Fibroblast of skin of right quadriceps (primary cell): ENCODE results near the gene GULP1.
"Not testable (repeated sequence)": the region's sequence is repeated elsewhere in the genome, so short reads cannot be mapped to it uniquely, and the experiment has no call there.

Experiments
- DNase-seq: peaks from one replicate; pipeline ENCODE4 v3.0.0-alpha.2; 2013

GULP1 gene

DNA sequence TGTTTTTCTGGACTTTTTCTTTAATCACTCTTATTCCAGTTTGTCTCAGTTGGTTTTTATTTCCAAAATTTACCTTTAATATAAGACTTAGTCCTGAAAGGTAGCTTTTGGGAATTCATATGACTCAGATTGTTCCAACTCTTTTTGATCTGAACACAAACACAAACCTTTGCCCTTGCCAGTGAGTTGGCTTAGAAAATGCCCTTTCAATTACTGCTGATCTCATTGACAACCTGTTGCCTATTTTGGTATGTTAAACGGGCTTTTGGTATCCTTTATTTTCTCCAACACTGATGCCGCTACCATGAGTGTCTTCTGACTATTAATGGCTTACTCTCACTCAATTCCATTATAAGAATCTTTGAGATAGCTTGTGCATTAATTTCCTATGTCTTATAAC, 143.4 kb downstream of the GULP1 start:
- DNase-seq = no peak

DNA sequence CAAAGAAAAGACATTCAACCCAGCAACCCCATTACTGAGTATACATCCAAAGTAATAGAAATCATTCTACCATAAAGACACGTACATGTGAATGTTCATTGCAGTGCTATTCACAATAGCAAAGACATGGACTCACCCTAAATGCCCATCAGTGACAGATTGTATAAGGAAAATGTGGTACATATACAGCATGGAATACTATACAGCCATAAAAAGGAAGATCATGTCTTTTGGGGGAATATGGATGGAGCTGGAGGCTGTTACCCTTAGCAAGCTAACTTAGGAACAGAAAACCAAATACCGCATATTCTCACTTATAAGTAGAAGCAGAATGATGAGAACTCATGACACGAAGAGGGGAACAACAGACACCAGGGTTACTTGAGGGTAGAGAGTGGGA, 145.9 kb downstream of the GULP1 start:
- no peak for DNase-seq

DNA sequence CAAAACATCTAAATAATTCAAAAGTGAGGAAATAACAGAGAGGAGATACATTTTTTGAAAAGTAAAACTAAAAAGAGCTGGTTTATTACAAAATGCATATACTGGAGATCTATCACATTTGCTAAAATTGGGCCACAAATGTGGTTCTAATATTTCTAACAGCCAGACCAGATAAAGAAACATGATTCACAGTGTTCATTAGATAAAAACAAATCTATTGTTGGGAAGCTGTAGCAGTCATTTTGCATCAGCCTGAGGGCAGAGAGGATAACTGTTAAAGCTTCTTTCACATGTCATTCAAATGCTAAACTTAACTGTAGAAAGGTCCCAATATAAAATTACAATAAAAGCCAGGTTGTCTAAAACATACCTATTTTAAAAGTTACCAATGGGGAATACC, 148.3 kb downstream of the GULP1 start:
- DNase-seq = no peak

DNA sequence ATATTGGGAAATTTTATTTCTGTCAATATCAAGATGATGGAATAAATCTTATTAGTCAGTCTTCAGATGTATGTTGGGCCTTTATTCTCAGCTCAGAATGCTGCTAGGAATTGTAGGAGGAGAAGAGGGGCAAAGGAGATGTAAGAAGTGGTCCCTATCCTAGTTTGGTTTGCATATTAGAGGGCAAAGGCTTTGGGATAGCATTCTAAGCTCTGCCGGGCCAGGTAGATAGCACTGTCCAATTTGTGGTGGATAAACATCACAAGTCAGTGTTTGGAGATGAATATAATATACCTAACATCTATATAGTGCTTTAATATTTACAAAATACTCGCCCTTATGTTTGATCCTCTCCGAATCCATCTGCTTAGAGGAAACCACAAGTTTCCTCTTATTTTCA, 149.2 kb downstream of the GULP1 start:
- DNase-seq = no peak

DNA sequence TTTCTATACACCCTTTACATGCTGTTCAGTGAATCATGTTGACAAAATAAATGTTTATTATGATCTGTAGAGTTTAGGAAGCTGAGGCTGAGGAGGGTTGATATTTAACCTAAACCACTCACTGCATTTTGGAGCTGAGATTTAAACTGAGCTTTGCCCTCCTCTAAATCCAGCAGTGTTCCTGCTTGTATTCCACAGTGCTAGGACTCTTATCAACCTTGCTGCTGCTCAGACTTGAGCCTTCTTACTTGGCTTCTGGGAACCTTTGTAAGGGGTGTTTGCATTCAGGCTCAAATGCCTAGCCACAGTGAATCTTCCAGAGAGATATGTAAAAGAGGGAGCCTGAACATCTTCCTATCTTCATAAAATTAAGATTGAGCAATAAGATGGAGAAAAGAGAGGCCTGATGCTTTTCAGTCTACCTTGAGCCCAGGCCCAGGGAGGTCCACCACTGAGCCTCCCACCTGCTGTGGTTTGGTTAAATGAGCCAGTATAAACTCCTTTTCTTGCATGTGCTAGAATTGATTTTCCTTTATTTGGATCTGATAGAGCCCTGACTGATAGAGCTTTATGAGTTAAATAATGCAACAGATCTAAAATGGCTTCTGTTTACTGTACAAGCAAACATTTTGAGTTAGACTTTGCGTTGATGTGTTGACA, 149.7 kb downstream of the GULP1 start:
- DNase-seq = no peak

DNA sequence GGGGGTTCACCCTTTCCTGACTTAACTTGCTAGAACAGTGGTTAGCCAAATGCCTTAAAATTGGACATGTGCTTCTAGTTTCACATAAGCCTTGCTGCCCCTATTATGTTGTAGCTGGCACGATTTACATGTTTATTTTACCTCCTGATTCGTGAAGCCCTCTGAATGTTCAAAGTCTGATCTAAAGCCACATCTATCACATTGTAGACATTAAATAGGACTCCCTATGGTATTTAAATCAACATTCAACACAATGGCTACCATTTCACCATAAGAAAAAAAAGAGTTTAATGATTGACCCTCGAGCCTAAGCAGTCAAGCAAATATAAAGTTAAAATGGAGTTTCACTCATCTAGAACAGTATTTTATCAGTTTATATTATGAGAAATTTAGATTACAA, 151.5 kb downstream of the GULP1 start:
- DNase-seq = no peak

DNA sequence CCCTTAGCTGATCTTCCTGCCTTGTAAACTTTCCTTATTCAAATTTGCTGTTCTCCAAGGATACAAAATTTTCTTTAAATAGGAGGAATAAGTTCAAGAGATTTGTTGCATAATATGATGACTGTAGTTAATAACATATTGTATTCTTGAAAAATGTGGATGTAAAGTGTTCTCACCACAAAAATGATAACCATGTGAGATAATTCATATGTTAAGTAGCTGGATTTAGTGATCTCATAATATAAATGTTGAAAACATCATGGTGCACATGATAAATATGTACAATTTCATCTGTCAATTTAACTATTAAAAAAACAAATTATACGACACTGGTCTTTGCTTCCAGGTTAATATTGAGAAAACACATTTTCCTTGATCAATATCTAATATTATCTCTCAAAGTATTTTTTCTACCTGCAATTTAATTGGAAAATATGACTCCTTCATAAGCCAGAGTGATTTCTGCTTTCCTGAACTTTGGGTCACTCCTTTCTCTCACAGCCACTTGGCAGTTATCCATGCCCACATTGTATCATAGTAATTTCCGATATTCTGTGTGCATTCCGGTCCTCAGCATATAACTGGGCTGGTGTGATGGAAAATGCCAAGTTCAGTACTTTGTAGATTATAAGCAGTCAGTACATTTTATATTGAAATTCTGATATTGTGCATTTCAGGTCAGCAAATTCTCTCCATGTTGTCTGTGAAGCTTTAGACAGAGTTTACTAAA, 152.6 kb downstream of the GULP1 start:
- peak; percentile 21 for DNase-seq

DNA sequence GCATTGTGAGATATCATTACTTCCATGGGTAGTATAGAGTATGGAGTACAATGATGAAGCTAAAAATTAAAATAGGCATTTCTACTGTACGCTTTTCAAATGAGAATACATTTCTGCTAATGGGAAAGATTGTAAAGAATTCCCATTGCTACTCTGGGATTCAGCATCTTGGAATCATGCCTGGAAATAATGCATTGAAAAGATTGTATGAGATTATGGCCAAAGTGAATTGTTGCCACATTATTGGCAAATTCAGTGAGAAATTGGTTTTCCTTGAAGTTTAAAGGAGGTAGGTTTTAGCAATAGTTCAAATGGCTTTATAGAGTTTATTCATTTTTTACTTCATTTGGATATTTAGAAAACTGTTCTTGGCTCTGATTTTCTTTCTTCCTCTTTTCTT, 157.9 kb downstream of the GULP1 start:
- DNase-seq = peak; percentile 55

DNA sequence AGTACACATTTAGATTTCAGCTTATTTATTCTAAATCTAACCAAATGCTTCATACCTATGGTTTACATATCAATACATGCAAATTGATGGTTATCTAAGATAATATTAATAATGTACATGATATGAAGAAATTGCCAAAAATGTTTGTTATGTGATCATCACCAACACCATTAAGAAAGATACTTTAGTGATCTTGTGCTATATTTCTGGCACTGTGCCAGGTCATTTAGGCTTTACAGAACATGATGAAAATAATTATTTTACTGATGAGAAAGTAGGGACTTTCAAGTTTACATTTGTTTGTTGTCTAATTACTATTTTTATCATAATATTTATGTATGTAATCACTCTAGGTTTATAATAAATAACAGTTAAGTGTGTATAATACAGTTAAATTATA, 158.3 kb downstream of the GULP1 start:
- no peak for DNase-seq

DNA sequence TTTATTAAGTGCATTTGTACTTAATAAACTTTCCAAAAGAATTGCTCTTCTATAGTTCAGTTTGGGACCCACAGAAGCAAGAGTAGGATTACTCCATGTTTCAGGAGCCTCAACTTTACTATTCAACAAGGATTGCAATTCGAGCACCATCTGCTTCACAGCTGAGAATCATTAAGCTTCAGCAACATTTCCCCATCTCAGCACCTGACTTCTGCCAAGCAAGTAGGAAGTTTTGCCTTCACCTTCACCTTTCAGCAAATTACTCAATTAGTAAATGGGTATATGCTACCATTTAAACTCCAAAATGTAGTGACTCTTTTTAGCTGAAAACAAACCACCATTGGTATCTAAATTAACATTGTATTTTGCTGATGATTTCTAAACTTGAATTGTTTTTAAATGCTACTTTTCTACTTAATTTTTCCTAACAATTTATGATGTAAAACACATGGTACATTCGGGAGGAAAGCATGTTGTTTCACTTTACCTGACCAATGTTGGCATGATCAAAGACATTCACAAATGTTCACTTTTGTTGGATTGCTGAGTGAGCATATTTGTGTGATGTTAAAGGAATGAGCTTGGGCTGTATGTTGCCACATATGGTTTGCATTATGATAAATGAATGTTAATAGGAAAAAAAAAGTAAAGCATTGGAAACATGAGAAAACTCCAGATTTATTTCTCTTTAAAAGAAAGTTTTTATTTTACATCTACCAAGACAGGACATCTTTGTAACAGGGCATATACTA, 159.2 kb downstream of the GULP1 start:
- DNase-seq = peak; percentile 72

DNA sequence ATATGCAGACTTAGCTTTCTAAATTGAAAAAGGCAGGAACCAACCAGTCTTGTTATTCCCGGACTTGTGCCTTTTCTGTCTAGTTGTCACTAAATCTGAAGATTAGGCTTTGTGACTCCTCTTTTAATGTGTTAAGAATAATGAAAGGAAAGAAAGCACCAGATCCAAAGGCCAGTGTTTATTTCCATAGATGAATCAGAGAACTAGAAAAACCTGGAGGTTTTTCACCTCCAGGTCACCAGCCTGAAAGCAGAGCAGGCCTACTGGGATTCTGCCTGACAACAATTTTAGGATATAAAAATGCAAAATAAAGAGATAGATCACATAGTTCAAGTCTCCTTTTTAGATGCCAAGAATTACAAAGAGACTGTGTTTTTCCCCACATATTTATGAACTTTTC, 160.4 kb downstream of the GULP1 start:
- DNase-seq = no peak

DNA sequence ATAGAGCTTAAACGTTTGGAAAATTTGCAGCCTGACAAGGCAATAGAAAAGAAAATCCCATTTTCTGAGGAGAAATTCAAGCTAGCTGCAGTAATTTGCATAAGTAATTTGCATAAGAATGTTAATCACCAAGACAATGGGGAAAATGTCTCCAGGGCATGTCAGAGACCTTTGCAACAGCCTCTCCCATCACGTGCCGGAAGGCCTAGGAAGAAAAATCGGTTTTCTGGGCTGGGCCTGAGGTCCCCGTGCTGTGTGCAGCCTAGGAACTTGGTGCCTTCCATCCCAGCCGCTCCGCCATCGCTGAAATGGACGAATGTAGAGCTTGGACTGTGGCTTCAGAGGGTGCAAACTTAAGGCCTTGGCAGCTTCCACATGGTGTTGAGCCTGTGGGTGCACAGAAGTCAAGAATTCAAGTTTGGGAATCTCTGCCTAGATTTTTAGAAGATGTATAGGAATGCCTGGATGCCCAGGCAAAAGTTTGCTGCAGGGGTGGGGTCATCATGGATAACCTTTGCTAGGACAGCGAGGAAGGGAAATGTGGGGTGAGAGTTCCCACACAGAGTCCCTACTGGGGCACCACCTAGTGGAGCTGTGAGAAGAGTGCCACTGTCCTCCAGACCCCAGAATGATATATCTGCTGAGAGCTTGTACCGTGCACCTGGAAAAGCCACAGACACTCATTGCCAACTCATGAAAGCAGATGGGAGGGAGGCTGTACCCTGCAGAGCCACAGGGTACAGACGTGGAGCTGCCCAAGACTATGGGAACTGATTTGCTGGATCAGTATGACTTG, 164.6 kb downstream of the GULP1 start:
- DNase-seq = no peak

DNA sequence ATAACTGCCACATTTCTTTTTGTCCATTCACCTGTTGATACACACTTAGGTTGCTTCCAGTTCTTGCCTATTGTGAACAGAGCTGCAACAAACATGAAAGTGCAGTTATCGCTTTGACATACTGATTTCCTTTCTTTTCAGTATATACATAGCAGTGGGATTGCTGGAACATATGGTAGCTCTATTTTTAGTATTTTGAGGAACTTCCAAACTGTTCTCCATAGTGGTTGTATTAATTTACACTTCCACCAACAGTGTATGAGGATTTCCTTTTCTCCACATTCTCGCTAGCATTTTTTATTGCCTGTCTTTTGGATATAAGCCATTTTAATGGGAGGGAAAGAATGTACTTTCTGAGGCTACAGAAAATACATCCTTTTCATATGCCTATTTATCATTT, 167.4 kb downstream of the GULP1 start:
- DNase-seq = peak; percentile 32

DNA sequence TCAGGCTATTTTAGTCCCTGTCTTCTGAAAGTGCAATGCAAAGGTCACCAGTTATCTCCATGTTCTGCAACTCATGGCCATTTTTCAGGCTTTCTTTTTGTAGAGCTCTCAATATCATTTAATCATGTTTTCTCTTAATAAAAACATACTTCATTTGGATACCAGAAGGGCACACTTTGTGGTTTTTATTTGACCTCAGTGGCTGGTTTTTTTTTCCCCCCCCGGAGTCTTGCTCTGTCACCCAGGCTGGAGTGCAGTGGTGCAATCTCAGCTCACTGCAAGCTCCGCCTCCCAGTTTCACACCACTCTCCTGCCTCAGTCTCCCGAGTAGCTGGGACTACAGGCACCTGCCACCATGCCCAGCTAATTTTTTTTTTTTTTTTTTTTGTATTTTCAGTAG, 174.4 kb downstream of the GULP1 start:
- DNase-seq = not testable (repeated sequence)

DNA sequence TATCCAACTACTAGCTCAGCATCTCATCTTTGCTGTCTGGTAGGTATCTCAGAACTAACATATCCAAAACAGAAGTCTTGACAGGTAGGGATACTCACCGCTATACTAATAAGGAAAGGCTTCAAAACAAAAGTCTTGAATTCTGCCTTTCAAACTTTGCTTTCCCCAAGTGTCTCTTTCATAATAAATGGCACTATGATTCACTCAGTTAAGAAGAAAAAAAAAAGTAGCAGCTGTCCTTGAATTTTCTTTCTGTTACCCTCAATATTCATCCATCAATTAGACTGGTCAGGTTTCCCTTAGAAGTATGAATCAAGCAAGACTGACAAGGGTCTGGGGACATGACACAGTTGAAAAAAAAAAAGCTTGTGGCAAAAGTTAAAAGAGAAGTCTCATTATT, 175.1 kb downstream of the GULP1 start:
- DNase-seq = no peak

DNA sequence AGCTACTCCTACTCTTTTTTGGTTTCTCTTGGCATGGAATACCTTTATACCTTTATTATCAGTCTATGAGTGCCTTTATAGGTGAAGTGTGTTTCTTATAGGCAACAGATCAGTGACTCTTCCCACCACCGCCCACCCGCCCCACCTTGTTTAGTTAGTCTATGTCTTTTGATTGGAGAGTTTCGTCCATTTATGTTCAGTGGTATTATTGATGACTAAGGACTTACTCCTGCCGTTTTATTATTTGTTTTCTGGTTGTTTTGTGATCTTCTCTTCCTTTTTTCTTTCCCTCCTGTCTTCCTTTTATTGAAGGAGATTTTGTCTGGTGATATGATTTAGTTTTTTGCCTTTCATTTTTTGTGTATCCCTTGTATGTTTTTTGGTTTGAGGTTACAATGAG, 179.5 kb downstream of the GULP1 start:
- no peak for DNase-seq

DNA sequence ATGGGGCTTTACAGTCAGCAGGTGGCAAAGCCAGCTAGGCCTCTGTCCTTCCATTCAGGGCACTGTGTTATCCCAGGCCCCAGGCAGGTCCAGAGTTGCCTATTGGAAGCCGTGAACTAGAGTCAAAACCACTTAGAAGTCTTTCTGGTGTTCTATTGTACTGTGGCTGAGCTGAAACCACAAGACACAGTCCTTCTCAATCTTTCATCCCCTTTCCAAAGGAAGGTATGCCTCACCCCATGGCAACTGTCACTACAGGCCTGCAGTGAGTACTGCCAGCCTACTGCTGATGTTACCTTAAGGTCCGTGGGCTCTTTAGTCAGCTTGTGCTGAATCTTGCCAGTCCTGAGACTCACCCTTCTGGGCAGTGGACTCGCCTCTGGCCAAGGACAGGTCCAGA, 181.6 kb downstream of the GULP1 start:
- no peak for DNase-seq

DNA sequence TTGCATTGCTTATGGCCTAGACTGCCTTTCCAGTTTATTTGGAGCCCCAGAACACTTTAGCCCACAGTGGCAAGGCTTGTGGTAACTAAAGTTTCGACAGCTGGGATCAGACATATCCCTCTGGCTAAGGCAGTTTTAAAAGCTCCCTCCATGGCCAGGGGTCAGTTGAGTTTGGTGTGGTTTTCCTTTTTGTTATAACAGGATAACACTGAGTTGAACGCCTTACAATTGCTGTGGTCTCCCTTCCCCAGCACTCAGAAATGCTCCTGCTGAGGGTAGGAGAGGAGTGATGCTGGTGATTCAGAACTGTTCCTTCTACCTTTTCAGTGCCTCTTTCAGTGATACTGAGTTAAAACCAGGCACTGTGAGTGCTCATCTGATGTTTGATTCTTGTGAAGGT, 182.6 kb downstream of the GULP1 start:
- no peak for DNase-seq

DNA sequence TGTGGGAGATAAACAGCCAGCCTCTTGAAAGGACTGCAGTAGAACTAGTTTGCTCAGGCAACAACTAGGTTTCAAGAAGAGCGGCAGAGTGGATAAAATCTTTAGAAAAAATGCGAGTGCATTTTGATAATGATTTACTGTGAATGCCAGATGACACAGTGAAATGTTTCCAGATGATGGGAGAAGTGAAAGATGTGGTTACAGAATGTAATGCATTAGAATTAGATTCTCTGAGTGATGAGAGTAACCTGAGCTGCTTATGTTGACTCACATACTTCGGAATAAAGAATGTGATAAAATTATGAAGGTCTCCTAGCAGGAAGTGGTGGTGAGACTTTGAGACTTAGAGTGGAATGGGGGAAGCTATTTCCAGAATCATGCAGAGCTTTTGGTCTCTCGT, 184.3 kb downstream of the GULP1 start:
- DNase-seq = peak; percentile 87

DNA sequence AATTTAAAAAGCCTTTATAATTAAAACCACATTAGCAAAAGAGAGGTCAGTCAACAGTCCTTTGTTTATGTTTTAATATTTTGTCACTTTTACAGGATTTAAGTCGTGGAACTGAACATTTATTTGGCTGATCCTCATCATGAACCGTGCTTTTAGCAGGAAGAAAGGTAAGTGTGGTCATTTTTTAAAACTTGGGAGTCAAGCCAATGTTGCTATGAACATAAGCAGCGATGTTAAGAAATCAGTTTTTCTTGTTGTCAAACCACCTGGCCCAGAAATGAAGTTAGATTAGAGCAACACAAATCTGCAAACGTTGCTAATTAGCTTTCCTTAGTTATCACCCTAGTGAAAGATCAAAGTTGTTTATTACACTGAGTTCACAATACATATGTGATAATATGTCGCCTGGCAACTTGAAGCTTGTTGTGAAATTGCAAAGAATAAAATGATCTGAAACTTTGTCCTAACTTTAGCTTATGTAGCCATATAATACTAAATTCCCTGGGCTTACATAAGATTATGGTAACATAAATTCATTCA, 186.0 kb downstream of the GULP1 start:
- DNase-seq = no peak

DNA sequence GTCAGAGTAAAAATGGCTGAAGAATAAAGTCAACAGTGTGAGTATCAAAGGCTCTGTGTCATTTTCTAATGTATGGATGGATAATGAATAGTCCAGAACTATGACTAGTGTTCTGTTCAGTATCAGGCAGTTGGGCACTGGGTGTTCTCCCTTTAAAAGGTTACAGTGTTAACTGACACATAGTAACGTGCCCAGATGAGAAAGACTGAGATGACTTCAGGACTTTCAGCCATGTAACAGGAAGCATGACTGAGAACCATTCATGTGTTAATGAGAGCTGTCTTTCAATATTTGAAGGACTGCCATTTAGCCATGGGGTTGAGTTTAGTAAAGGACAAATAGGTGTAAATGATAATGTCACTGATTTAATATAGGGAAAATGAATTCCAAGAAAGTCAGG, 187.1 kb downstream of the GULP1 start:
- no peak for DNase-seq

DNA sequence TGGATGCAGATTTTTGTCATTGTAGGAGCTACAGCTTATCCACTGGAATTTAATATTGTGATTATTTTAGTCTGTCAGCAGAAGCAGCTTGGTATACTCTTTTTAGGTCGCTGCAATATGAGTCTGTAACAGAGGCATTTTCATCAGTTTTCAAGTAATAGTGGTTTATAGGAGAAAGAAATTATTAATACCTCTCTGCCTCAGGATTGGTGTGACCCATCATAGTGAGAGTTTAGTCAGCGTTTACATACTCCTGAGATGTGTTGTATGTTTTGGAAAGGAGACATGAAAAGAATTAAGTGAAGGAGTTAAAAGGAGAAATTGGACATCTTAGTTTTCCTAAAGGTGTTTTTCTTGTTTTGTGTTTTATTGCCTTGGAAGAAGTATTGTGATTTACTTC, 189.8 kb downstream of the GULP1 start:
- DNase-seq = no peak

DNA sequence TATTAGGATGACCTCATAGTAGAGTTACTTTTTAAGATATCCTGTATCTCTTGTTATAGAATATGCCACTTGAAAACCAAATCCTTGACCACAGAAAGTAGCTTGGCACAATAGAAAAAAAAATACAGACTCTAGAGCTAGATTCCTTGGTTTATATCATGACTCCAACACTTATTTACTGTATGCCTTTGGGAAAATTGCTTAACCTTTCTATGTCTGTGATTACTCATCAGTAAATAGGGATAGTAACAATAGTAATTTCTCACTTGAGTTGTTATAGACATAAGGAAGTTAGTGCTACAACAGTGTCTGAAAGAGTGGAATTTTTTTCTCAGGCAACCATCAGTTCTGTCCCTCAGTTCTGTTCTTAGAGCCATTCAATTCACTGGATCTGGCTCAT, 193.8 kb downstream of the GULP1 start:
- peak; percentile 4 for DNase-seq
